ENCODE data around the gene WNT8A.
A peak's percentile ranks its signal among the peaks of the same experiment; 100 is the strongest.

Gene WNT8A

DNA sequence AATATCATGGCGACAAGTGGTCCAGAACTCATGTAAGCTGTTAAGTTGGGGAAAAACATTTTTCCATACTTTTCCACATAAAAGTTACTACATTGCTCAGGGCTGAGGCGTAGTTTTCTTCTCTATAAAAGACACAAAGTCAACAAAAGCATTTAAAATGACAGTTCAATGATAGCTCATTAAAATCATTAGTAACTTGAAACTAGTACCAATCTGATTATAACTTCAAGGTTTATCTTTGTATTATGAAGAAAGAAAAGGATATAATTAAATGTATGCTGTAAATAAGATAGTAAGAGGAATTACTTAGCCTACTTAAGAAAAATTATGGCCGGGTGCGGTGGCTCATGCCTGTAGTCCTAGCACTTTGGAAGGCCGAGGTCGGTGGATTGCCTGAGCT lies 45.5 kb downstream of the WNT8A start:
- ChIA-PET CTCF (interaction anchor here (1.1 to 8.0 kb wide), 7 partner anchors 16 to 500 kb away, joined by 3 to 229 read pairs (median 8); partner anchors contain the start of gene WNT8A), POLR2A (no interaction called here)
- no peak for DNase-seq (ENCODE audit: low read depth, low spot score)
- TF ChIP-seq, protein P1, sequence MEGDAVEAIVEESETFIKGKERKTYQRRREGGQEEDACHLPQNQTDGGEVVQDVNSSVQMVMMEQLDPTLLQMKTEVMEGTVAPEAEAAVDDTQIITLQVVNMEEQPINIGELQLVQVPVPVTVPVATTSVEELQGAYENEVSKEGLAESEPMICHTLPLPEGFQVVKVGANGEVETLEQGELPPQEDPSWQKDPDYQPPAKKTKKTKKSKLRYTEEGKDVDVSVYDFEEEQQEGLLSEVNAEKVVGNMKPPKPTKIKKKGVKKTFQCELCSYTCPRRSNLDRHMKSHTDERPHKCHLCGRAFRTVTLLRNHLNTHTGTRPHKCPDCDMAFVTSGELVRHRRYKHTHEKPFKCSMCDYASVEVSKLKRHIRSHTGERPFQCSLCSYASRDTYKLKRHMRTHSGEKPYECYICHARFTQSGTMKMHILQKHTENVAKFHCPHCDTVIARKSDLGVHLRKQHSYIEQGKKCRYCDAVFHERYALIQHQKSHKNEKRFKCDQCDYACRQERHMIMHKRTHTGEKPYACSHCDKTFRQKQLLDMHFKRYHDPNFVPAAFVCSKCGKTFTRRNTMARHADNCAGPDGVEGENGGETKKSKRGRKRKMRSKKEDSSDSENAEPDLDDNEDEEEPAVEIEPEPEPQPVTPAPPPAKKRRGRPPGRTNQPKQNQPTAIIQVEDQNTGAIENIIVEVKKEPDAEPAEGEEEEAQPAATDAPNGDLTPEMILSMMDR (IDR thresholded peaks at IDR 0.05; ENCODE audit: insufficient read depth, low read length, missing control alignments) = no peak
- no peak overlapping the region for H3K4me3 ChIP-seq (ENCODE audit: low read depth, low read length)

DNA sequence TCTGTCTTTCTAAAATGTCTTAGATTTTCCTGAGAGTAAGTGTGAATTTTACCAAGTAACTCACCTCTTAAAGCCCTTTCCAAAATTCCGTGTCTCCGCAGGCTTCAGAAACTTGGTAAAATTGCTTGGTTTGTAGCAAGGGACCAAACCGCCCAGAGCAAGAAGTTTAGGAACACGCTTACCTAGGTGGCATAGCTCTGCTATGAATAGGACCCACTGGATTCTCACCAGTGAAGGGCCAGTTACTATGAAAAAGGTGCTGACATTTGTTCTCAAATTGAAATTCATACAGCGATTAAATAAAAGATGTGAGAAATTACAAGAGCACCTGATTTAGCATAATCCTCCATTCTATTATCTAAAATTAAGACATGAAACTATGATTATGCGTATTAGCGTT lies 48.7 kb downstream of the WNT8A start:
- TF ChIP-seq, protein P1 (IDR thresholded peaks at IDR 0.05; ENCODE audit: insufficient read depth, low read length, missing control alignments) = no peak
- ChIA-PET POLR2A (no interaction called here), CTCF (interaction anchor here (0.8 to 8.0 kb wide), 13 partner anchors 23 to 371 kb away, joined by 3 to 229 read pairs (median 7); partner anchors contain the start of genes FAM13B and WNT8A)
- DNase-seq (ENCODE audit: low read depth, low spot score) = no peak
- no peak overlapping the region for H3K4me3 ChIP-seq (ENCODE audit: low read depth, low read length)

DNA sequence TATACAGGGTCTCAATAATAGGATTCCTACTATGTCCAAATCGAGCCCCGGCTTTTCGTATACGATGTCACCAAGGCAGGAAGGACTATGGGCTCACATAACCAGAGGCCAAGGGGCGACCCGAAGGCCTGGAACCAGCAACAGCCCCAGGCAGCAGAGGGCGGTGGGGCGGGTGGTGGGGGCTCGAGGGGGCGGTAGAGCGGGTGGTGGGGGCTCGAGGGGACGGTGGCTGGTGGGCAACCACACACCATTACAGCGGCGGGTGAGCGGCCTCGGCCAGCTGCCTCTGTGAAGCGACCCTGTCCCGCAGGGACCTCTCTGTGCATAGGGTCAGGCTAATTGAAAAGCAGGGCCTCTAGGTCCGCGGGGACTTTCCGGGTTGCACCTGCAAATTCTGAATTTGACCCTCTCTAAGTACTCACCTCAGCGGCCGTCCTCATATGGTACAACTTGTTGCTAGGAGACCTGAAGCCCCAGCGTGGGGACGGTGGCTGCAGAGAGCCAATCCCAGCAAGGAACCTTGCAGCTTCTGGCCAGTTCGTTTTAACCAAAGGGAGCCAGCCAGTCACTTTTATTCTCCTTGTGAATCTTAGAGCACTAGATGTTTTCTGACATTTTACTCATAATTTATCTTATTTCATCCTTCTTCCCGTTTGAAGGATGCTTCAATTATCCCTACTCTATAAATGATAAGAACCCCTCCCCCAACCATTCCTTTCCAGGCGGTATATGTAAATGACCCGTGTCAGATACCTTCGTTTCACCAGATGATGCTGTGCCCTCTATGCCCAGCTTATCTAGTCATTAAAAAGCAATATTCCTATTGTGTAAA lies 55.3 kb downstream of the WNT8A start, which contains the start of gene NME5:
Gene NME5 (minus strand): TSS at position 480 of the 832 bp plus-strand sequence. CDS start 648 bp downstream, outside the sequence.
- TF ChIP-seq, protein P1 (IDR thresholded peaks at IDR 0.05; ENCODE audit: insufficient read depth, low read length, missing control alignments) = no peak
- POLR2A ChIA-PET = no interaction called here
- H3K4me3 ChIP-seq (ENCODE audit: low read depth, low read length) = peak within 1 kb of the TSS; percentile 49
- no peak for DNase-seq (ENCODE audit: low read depth, low spot score)
- CTCF ChIA-PET = interaction anchor here (1.0 to 2.1 kb wide), 6 partner anchors 13 to 510 kb away, joined by 3 to 17 read pairs (median 4); no protein-coding TSS in a partner anchor

DNA sequence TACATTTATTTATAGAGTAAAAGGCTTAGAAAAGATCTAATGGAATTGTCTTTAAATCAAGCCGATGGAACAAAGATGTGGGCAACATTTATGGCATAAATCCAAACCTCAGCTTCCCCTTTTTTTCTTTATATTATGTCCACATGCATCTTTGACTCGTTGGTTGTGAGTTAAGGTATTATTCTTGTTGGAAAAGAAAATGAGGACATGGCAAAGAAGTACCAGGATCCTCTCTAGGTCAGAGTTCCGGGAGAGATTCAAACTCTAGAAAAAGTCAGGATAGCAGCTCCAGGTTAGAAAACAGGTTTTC lies 55.9 kb downstream of the WNT8A start:
- TF ChIP-seq, protein P1 (IDR thresholded peaks at IDR 0.05; ENCODE audit: insufficient read depth, low read length, missing control alignments) = no peak
- ChIA-PET POLR2A (no interaction called here), CTCF (interaction anchor here (1.0 to 2.1 kb wide), 7 partner anchors 11 to 510 kb away, joined by 3 to 17 read pairs (median 4); no protein-coding TSS in a partner anchor)
- DNase-seq (ENCODE audit: low read depth, low spot score) = no peak
- no peak overlapping the region for H3K4me3 ChIP-seq (ENCODE audit: low read depth, low read length)

DNA sequence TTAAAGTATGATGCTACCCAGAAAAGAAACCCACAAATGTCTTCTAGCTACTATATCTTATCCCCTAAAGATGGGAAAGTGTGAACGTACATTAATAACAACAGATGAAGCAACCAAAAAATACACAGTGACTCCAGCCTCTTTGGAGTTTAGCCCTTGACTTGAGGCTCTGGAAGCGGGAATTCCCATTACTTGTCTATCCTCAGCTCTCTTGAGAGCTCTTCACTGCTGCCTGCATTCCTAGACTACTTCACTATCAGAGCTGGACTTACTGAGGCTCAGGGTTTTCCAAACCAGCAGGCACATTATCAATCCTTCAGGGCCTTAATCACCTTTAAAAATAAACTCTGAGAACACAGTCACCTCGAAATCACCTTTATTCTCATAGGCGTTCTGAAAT lies 56.4 kb downstream of the WNT8A start:
- POLR2A ChIA-PET = no interaction called here
- no peak overlapping the region for H3K4me3 ChIP-seq (ENCODE audit: low read depth, low read length)
- TF ChIP-seq, protein P1 (IDR thresholded peaks at IDR 0.05; ENCODE audit: insufficient read depth, low read length, missing control alignments) = no peak
- DNase-seq (ENCODE audit: low read depth, low spot score) = no peak
- CTCF ChIA-PET = interaction anchor here (1.0 to 2.1 kb wide), 7 partner anchors 10 to 511 kb away, joined by 3 to 17 read pairs (median 4); no protein-coding TSS in a partner anchor
